EH (cell line): ENCODE data around the gene KCNH1.
A peak's percentile ranks its signal among the peaks of the same experiment; 100 is the strongest.

Experiments used
- DNase-seq: peaks from one replicate; pipeline ENCODE4 v3.0.0-alpha.2; 2015; ENCODE audit warnings: low read depth

KCNH1 gene

DNA sequence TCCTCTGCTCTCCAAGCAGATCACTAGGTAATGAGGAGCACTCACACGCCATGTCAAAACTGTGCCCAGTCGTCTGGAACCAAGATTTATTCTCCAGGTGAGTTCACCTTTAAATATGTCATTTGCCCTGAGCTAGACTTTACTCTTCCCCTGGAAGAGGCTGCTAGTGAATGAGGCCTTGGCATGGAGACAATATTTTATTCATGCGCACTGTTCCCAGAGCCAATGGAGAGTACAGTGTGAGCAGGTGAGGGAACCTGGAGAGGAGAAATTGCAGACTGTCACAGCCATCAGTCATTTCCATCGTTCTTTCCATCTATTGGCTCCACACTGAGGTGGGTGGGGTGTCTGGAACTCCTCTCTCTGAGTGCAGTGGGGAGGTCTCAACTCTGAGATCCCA is 333.6 kb downstream of the KCNH1 start:
- no peak for DNase-seq

DNA sequence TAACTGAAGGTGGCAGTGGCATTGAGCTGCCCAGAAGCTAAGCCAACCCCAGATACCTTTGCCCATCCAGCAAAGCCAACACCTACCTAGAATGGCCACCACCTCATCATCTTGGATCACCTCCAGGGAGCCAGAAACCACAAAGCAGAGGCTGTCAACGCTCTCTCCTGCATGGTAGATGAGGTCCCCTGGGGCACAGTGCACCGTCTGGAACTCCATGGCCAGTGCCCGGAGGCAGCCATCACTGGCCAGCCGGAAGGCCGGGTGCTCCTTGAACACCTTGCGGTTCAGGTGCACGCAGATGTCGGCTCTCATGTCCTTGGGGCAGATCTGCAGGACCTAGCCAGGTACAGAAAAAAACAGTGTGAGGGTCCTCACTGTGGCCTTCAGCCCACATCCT is 336.5 kb downstream of the KCNH1 start:
- DNase-seq, result no peak

DNA sequence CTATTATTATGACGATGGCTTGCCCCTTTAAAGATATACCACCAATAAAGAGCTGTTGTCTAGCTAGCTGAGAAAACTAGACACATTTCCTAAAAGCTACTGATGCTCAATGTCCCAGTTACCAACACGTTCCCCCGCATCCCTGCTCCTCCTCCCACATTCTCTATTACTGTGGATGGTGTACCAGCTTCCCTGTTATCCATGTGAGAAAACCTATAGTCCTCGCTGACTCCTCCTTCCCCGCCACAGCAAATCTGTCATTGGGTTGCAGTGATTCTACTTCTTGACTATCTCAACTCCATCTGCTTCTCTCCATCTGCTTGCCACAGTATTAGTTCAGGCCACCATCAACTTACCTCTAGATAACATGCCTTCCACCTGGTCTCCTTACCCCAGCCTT is 337.5 kb downstream of the KCNH1 start:
- DNase-seq, result no peak

DNA sequence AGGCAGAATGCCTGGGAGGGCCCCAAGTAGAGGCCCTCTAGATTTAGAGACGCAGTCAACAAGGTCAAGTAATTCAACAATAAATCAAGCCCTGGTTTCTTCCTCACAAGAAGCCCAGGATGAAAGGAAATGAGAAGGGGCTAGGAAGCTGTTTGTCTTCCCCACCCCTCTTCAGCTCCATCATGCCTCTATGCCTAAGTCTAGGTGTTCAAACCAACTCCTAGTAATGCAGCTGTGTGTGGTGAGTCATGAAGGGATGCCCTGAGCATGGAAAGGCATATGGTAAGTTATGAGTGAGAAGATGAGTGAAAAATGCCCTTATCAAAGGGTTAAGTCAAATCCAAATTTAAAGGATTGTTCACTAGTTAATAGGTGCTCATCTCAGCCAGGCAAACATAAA is 339.5 kb downstream of the KCNH1 start:
- DNase-seq, result no peak

DNA sequence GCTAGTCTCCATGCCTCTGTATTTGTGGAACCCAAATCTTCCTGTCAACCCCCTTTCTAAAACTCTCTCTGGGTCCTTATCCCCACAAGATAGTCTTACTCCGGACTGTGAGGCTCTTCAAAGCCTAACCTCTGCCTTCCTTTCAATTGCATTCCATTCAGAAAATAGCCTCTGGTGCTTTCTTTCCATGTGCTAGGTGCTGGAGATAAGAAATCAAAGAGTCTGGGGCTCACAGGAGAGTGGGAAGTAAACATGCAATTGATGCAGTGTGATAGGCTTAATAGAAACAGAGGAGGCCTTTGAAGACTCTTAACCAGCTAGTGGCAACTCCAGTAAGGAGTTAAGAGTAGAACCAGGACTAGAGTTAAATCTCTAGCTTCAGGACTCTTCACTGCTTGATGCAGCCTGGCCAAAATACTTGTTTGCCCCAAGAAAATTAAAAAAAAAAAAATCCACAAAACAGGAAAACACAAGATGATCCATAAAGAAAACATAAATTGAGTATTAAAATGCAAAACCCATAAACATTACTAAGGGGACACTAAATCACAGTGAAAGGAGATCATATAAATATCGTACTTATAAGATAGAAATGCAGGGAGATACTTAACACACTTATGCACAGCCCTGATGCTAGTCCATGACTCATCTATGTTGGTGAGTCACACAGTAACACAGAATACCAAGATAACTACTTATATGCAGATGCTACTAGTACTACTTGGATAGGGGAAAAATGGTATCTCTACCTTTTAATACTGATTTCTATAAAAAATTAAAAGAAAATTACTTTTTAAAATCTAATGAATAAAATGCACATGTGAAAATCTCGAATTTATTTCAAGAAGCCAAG is 341.5 kb downstream of the KCNH1 start:
- DNase-seq, result peak; percentile 82

DNA sequence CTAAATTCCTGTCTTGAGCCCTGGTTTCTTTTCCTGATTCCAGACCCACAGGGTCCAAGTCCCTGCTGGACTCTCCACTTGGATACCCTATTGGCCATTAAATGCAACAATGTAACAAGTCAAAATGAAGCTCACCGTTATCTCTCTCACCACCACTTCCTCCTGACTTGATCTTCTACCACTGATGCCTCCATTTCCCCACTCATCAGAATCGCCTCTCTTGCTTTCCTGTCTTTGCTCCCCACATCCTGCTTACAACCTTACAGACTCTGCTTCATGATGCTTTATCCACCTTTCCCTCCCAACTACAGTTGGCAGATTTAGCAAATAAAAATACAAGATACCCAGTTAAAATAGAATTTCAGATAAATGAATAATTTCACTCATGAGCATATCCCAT is 343.8 kb downstream of the KCNH1 start:
- no peak for DNase-seq

DNA sequence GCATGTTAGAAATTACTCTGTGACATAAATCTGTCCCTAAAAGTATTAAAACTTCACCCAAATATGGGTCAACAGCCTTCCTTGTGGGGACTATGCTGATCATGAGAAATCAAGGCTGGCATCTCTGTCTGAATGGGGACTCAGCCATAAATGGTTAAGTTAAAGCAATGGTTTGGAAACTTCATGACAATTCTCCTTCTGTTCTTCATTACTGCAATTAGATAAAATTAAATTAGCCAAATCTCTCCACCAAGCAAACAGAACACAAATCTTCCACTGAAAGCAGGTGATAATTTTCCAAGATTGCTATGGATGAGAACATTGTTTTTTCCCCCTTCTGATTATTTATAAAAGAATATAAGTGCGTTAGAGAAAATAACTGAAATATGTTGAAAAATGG is 346.1 kb downstream of the KCNH1 start:
- DNase-seq, result no peak

DNA sequence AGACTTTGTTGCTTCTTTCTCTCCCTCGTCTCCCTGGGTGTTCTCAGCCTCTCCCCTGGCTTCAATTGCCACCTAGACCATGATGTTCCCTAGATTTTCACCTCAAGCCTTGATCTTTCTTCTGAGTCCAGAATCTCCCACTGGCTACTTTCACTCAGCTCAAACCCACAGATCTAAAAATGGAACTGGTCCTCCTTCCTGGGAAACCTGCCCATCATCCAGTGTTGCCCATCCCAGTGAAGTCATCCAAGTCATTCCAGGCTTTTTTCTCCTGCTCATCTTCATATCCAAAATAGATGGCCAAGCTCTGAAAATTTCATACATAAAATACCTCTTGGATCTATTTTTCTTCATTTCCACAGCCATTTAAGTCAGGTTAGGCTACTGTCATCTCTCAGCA is 347.4 kb downstream of the KCNH1 start:
- DNase-seq, result no peak

DNA sequence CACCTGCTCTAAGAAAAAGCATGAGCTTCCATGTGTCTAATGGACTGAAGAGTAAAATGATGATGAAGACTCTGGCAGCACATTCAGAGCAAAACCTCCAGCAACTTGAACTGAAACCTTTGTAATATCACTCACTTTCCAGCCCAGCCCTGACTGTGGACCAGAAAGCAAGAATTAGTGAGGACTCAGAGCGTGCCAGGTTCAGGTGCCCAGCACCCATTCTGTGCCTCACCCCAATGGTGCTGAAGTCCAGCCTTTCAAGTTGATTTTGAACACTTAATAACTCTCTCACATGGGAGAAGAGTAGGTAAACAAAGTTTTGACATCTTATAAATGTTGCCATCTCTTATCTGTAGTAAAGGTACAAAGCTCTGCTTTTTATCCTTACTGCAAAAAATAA is 350.0 kb downstream of the KCNH1 start:
- no peak for DNase-seq

DNA sequence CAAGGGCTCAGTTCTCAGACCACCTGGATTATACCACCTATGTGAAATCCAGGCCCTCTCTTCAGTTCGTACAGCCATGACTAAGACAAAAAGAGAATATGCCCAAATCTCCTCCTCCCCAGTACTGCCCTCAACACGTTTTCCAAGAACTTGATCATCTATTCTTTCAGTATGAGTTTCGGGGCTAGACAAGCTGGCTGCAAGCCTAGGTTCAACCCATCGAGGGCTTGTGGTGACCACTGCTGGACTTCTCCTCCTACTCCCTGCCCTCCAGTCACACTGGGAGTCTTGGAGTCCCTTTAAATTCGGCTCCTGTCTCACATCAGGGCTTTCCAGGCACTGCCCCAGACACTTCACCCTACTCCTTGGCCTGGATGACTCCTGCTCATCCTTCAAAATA is 352.3 kb downstream of the KCNH1 start:
- no peak for DNase-seq

DNA sequence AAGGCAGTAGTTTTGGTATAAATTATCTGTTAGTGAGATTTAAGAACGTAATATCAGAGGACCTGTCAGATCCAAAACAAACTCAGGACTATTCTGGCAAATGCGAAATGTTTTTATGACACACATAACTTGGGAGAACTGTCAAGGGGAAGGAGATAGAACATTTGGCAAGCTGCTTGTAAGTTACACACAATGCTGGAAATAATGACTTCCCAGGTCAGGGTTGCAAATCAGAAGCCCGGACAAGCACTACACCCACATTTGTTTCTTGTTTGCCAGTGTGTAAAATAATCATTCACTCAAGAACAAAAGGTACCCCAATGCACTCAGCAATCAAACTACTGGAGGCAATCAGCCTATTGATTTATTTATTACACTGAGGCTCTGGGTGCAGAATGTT is 354.7 kb downstream of the KCNH1 start:
- DNase-seq, result no peak

DNA sequence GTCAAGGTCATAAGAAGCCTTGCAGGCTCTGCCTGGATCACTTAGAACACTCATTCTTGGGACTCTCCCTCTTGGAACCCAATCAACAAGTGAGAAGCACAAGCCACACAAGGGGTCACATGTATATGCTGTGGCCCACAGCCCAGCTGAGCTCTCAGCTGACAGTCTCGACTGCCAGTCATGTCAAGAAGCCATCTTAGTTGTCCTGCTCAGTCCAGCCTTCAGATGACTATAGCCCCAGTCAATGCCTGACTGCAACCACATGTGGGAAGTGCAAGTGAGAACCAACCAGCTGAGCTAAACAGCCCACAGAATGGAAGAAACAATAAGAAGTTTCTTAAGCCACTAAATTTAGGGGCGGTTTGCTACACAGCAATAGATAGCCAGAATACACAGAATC is 356.0 kb downstream of the KCNH1 start:
- DNase-seq, result no peak

DNA sequence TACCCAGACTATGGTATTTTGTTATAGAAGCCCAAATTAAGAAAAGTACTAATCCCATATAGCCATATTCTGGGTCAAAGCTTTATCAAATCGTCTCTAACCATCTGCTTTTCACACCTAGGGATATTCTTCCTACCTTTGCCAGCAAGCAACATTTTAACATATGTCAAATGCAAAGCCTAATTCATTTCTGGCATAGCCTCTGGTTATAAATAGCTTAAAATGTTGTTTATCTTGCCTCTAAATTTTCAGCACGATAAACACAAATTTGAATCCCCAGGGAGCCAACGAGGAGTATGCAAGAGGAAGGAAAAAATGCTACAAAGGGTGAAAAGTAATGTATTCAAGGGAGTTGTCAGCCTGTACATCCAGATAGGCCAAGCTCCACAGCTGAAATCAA is 357.2 kb downstream of the KCNH1 start:
- no peak for DNase-seq

DNA sequence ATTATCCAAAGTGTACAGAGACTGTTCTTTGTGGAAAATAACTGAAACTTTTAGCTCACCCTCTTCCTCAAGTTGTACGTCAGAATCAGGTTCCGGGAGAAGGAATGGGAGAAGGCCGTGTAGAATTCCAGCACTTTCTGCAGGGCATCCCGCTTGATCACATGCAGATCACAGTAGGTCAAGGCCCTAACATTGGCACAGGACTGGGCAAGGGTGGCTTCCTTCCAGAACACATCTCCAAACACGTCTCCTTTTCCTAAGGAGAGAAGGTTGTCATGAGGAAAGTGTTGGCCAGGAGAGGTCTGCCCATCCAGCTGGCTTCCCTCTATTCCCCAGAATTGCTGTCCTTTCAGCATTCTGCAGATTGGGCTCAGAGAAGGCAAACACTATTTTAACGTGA is 358.7 kb downstream of the KCNH1 start:
- no peak for DNase-seq

DNA sequence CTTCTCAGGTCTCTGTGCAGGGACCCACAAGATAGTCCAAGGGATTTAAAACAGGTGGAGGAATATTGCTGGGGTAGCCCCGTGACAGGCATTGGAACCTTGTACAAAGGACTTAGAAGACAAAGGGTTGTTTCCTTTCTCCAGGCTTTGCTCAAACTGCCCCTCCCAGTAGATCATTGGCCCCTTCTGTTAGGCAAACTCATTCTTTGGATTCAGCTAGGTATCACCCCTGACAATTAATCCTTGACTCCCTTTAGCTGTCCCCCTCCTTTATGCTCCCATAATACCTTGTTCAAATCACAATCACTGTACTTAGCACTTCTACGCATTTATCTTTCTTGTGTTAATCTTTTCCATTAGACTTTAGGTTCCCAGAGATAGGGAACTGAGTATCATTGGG is 360.5 kb downstream of the KCNH1 start:
- no peak for DNase-seq

DNA sequence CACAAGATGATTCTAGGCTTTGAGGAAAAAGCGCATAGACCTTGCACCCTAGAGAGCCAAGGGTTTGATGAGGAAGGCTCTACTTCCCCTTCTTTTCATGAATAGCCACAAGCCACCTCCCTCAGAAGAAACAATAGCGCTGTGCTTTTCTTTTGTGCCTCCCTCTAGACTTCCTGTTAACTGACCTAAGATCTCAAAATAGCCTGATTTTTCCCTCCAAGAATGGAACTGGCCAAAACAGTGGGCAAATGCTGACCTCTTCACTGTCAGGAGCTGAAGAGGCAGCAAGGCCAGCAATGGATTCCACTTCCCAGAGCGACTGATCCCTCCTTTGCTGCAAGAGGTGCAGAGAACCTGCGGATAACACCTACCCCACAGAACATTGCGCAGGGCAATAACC is 362.8 kb downstream of the KCNH1 start:
- no peak for DNase-seq

DNA sequence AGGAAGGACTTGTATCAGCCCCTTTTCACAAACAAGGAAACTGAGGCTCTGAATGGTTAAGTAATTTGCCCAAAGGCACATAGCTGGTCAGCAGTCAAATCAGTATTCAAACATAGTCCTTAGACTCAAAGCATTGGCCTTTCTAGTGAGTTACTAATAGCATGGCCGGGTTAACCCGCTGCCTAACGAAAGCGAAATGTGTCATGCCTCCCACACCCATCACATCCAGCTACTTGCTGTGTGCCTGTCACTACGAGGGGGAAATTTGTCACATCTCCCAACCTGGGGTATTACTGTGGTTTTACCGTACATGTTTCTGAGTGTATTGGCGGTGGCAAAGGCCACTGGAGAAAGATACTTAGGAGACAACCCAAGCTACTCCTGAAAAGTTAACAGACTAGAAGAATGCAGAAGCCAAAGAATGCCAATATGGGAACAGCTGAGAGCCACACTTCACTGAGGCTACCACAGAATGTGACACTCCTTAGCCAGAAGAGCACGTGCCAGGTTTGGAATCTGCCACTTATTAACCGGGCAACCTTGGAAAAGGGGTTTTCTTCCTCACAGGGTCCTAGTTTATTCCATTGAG is 363.5 kb downstream of the KCNH1 start:
- DNase-seq, result no peak

DNA sequence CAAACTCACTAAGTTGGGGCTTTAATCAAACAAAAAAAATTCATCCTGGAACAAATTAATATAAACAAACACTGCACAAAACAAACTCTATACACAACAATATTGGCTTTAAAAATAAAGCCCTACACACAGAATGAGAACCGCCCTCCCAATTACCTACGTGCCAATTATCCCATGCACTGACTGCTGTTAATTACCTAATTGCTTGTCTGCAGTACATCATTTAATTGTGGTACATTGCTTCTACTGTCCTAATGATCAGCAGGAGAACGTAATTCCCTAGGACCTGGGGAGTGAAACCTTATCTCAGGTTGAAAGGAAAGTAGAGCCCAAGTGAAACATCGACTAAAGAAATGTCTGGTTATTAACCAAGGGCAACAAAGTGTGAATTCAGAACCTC is 364.5 kb downstream of the KCNH1 start:
- no peak for DNase-seq

DNA sequence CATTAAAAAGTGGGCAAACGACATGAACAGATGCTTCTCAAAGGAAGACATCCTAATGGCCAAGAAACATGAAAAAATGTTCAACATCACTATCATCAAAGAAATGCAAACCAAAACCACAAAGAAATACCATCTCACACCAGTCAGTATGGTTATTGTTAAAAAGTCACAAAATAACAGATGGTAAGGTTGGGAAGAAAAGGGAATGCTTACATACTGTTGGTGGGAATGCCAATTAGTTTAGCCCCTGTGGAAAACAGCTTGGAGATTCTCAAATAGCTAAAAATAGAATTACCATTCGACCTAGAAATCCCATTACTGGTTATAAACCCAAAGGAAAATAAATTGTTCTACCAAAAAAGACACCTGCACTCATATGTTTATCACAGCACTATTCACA is 369.4 kb downstream of the KCNH1 start:
- peak; percentile 42 for DNase-seq

DNA sequence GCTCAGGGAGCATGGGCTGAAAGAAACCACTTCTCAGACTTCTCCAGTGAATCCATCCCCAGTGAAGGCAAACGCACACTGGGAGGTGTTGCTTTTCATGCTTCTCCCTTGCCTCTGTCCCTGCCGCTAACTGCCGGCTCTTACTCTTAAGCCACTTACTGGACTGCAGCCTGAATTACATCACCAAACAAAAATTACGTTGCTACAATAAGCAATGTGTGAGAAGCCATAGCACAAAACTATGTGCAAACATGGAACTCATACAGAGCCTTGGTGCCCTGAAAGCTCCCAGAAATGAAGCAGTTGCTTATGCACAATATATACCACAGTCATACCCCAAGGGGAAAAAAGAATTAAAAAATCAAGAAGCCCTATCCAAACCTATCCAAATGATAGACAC is 375.2 kb downstream of the KCNH1 start:
- peak; percentile 28 for DNase-seq

DNA sequence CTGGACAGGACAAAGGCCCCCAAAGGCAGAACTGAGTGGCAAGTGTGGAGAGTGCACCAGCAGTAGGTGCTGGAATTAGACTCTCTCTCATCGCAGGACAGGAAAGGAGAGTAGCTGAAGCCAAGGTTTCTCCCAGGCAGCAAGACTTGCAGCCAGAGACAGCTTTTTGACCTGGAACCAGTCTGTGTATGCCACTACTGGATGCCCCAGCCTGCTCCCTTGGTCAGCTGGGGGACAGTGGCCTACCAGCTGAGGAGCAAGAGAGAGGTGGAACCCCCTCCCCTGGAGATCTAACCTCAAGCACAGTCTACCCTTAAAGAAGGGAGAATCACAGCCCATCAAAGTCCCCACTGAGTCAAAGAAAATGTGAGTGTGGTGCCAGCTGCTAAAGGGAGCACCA is 375.7 kb downstream of the KCNH1 start:
- no peak for DNase-seq

DNA sequence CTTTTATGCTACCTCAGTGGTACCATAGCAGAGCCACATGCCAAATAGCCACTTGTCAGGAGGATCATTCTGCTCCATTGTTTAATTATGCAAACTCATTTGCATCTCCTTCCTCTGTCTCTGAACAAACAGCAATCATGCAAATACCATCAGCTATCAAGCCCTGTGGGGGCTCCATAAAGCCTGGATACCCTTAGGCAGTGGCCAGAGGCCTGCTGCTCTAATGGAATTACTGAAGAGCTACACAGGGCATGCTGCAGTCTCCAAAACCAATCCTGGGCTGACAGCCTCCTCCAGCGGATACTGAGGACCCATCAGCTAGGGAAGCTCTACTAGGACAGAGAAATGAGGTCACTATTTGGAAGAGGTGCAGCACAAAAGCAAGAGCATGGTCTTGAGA is 376.3 kb downstream of the KCNH1 start:
- DNase-seq, result no peak

DNA sequence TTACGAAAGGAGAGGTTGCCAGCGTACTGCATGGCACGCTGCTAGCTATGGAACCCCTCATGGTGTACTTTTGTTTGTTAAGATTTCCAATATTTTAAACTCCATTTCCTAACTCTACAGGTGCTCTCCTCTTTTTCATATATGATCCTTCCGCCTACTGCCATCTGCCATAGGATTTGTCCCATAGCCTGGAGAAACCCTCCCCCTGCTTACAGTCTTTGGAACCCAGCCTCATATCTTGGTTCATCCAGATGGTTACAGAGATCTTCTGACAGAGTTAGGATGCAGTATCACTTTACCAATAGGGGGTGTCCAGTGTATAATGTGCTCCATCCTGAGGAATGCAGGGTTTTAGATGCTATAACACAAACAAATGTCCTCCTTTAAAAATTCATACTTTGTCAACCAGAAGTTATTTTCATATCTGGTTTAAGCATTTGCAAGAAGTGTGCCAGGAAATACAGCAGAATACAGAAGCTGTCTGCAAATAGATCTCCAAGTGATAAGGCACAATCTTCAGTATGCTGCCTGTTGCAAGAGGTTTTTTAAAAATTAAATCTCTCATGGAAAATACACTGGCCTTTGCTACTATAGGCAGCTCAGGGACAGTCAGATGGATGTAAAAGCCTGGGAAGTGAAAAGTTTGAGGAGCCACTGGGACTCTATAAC is 377.8 kb downstream of the KCNH1 start:
- peak; percentile 57 for DNase-seq
